Aorta (tissue), 5 donors: ENCODE measurements around the gene ZSWIM6. TPM values are rescaled to one million over a fixed set of nuclear protein-coding genes. Genes with fewer than 3 reads are reported as not detected.

ENCODE experiments used
- ATAC-seq: fragments of 200-7000 bp; cut with Tn5 transposase; one replicate; pipeline ENCODE4 v1.9.1; 2022; ENCODE audit warnings: moderate library complexity; ENCODE audit not compliant: low FRiP score
- DNase-seq, 2 donors: peaks; one replicate each; pipeline ENCODE4 v3.0.0-alpha.2; 2020
- H3K27ac ChIP-seq, 2 donors: one replicate each; pipeline ENCODE4 v1.5.1; 2013; ENCODE audit warnings: low read length in 2 of 2, mild to moderate bottlenecking in 2 of 2, moderate library complexity in 2 of 2, control low read depth in 1 of 2, inconsistent platforms in 1 of 2, low read depth in 1 of 2
- H3K27me3 ChIP-seq, 2 donors: one replicate each; pipeline ENCODE4 v1.6.1; 2013; ENCODE audit warnings: control low read depth in 1 of 2, low read length in 1 of 2, mild to moderate bottlenecking in 1 of 2, moderate library complexity in 1 of 2; ENCODE audit not compliant: insufficient read depth in 2 of 2, control insufficient read depth in 1 of 2
- H3K36me3 ChIP-seq, 2 donors: one replicate each; pipeline ENCODE4 v1.6.1; 2013; ENCODE audit warnings: control low read depth in 1 of 2, low read length in 1 of 2, mild to moderate bottlenecking in 1 of 2; ENCODE audit not compliant: insufficient read depth in 2 of 2, control insufficient read depth in 1 of 2
- H3K4me1 ChIP-seq, 2 donors: one replicate each; pipeline ENCODE4 v1.6.1; 2013; ENCODE audit warnings: low read length in 2 of 2, control low read depth in 1 of 2, mild to moderate bottlenecking in 1 of 2, moderate library complexity in 1 of 2; ENCODE audit not compliant: insufficient read depth in 2 of 2, control insufficient read depth in 1 of 2
- H3K4me3 ChIP-seq, 2 donors: one replicate each; pipeline ENCODE4 v1.5.1; 2013; ENCODE audit warnings: low read length in 2 of 2, control low read depth in 1 of 2, mild to moderate bottlenecking in 1 of 2
- H3K9me3 ChIP-seq: one replicate; pipeline ENCODE4 v1.6.1; 2013; ENCODE audit warnings: mild to moderate bottlenecking, low read length; ENCODE audit not compliant: control insufficient read depth
- WGBS, 2 donors: extraction: QIAGEN DNeasy Blood & Tissue Kit; methylation state at CpG; one replicate each; pipeline ENCODE4 v1.1.7; 2013; 5-methylcytosine and 5-hydroxymethylcytosine counted together
- intact Hi-C, 2 donors: fragments of 100-400 bp; cut with DNase I; formaldehyde crosslinking; loops; one replicate each; pipeline versions ENCODE4 v1.14.2 to v1.15.0; 2022
- polyA plus RNA-seq, 2 donors: library from polyadenylated mRNA; stranded (reverse); fragments of 200-250 nt; gene quantifications; one replicate each; pipeline ENCODE4 v1.2.3, GENCODE V29; 2013
- total RNA-seq, 2 donors: library from RNA; stranded (reverse); fragmentation: NEBNext Ultra II Directional; extraction: Animal tissue kit (Norgen Biotek cat#: 25700); gene quantifications; one replicate each; pipeline ENCODE4 v1.2.1, GENCODE V29; 2021
- donor health status: healthy with polysubstance abuse.
- donor health status: Bipolar disorder and iron deficiency.
- donor health status: DM: no; HTN: no; CAD: no.
- donor health status: DM: no; HTN: no; CAD: no.
- donor health status: DM: yes; HTN: yes; CAD: no.

Gene ZSWIM6
- total and polyA plus RNA-seq, 4 donors, result 3.4 to 21.8 (median 12.4) TPM

GRCh38 chr5:61461417-61461816 lies 129.4 kb downstream of the ZSWIM6 start:
- 95% methylated on average over 1 of the region's 1 CpG for WGBS, 2 donors
- no peaks in the 10 kb centered on the region for H3K27me3 ChIP-seq
- H3K4me1 ChIP-seq, result peaks cover 3 to 5% of the 10 kb centered on the region in 2 donors
- no peaks in the 10 kb centered on the region for H3K9me3 ChIP-seq
- ATAC-seq (no peak), DNase-seq (no peak)
- H3K4me3 ChIP-seq, result no peak overlapping the region
- H3K36me3 ChIP-seq, result no peaks in the 10 kb centered on the region
- intact Hi-C loops, result no loop called here
- H3K27ac ChIP-seq, result no peak overlapping the region

- H3K4me3 ChIP-seq, result no peak overlapping the region
- no peaks in the 10 kb centered on the region for H3K9me3 ChIP-seq
- no peaks in the 10 kb centered on the region for H3K36me3 ChIP-seq
- H3K27me3 ChIP-seq, result no peaks in the 10 kb centered on the region
- intact Hi-C loops, result no loop called here
- peaks cover 3 to 5% of the 10 kb centered on the region in 2 donors for H3K4me1 ChIP-seq
- WGBS, 2 donors, result 27 to 45% methylated on average over 1 of the region's 1 CpG
- no peak overlapping the region for H3K27ac ChIP-seq
- DNase-seq (no peak), ATAC-seq (no peak)
Measured at GRCh38 chr5:61461926-61462325, 129.9 kb downstream of the ZSWIM6 start.

GRCh38 chr5:61463596-61463995 lies 131.5 kb downstream of the ZSWIM6 start:
- ATAC-seq (no peak), DNase-seq (no peak)
- Histone ChIP-seq H3K4me3 (no peak overlapping the region), H3K9me3 (no peaks in the 10 kb centered on the region), H3K27ac (no peak overlapping the region), H3K36me3 (no peaks in the 10 kb centered on the region), H3K27me3 (no peaks in the 10 kb centered on the region), H3K4me1 (peaks cover 3 to 5% of the 10 kb centered on the region in 2 donors)
- WGBS, 2 donors, result 24 to 27% methylated on average over 2 of the region's 2 CpGs
- intact Hi-C loops, result no loop called here

- Histone ChIP-seq H3K4me3 (no peak overlapping the region), H3K27ac (no peak overlapping the region), H3K27me3 (no peaks in the 10 kb centered on the region), H3K9me3 (no peaks in the 10 kb centered on the region), H3K4me1 (peaks cover 3 to 5% of the 10 kb centered on the region in 2 donors), H3K36me3 (no peaks in the 10 kb centered on the region)
- 75 to 87% methylated on average over 4 of the region's 4 CpGs for WGBS, 2 donors
- DNase-seq (no peak), ATAC-seq (no peak)
- intact Hi-C loops, result no loop called here
Measured at GRCh38 chr5:61464512-61464911, 132.5 kb downstream of the ZSWIM6 start.

- H3K4me3 ChIP-seq, result no peak overlapping the region
- intact Hi-C loops, result no loop called here
- no peaks in the 10 kb centered on the region for H3K27me3 ChIP-seq
- WGBS, 2 donors, result 82 to 90% methylated on average over 1 of the region's 1 CpG
- ATAC-seq (no peak), DNase-seq (no peak)
- H3K4me1 ChIP-seq, result peaks cover 3 to 5% of the 10 kb centered on the region in 2 donors
- no peaks in the 10 kb centered on the region for H3K36me3 ChIP-seq
- H3K27ac ChIP-seq, result no peak overlapping the region
- H3K9me3 ChIP-seq, result no peaks in the 10 kb centered on the region
Measured at GRCh38 chr5:61465066-61465465, 133.0 kb downstream of the ZSWIM6 start.

- H3K27ac ChIP-seq, result no peak overlapping the region
- H3K27me3 ChIP-seq, result no peaks in the 10 kb centered on the region
- no peaks in the 10 kb centered on the region for H3K9me3 ChIP-seq
- H3K4me1 ChIP-seq, result peaks cover 3 to 5% of the 10 kb centered on the region in 2 donors
- intact Hi-C loops, result no loop called here
- ATAC-seq, result no peak
- no peak for DNase-seq
- WGBS, 2 donors, result 96 to 98% methylated on average over 1 of the region's 1 CpG
- H3K4me3 ChIP-seq, result no peak overlapping the region
- H3K36me3 ChIP-seq, result no peaks in the 10 kb centered on the region
Measured at GRCh38 chr5:61465496-61465895, 133.4 kb downstream of the ZSWIM6 start.

- Histone ChIP-seq H3K27ac (no peak overlapping the region), H3K27me3 (no peaks in the 10 kb centered on the region), H3K9me3 (no peaks in the 10 kb centered on the region), H3K4me1 (peaks cover 3 to 5% of the 10 kb centered on the region in 2 donors), H3K36me3 (no peaks in the 10 kb centered on the region), H3K4me3 (no peak overlapping the region)
- no peak for DNase-seq
- 88 to 92% methylated on average over 1 of the region's 1 CpG for whole genome bisulfite sequencing, 2 donors
- ATAC-seq, result no peak
- intact Hi-C loops, result no loop called here
Measured at GRCh38 chr5:61466017-61466416, 134.0 kb downstream of the ZSWIM6 start.

GRCh38 chr5:61467766-61468482 lies 135.9 kb downstream of the ZSWIM6 start:
- Histone ChIP-seq H3K27me3 (no peaks in the 10 kb centered on the region), H3K4me3 (no peak overlapping the region), H3K27ac (no peak overlapping the region), H3K4me1 (peaks cover 3 to 5% of the 10 kb centered on the region in 2 donors), H3K9me3 (no peaks in the 10 kb centered on the region), H3K36me3 (peaks cover 0 to 2% of the 10 kb centered on the region in 2 donors)
- intact Hi-C loops, result no loop called here
- no peak for DNase-seq
- no peak for ATAC-seq
- WGBS, 2 donors, result 11 to 27% methylated on average over 2 of the region's 2 CpGs

GRCh38 chr5:61468483-61468865 lies 136.4 kb downstream of the ZSWIM6 start:
- intact Hi-C loops, result no loop called here
- peaks cover 3 to 5% of the 10 kb centered on the region in 2 donors for H3K4me1 ChIP-seq
- no peaks in the 10 kb centered on the region for H3K9me3 ChIP-seq
- ATAC-seq (no peak), DNase-seq (no peak)
- H3K36me3 ChIP-seq, result peaks cover 0 to 2% of the 10 kb centered on the region in 2 donors
- WGBS, 2 donors, result 90 to 91% methylated on average over 2 of the region's 2 CpGs
- H3K27ac ChIP-seq, result no peak overlapping the region
- no peaks in the 10 kb centered on the region for H3K27me3 ChIP-seq
- no peak overlapping the region for H3K4me3 ChIP-seq
